Measurements from ENCODE around the gene ZNF277. TPM values are rescaled to one million over a fixed set of nuclear protein-coding genes. Genes with fewer than 3 reads are reported as not detected.

Gene ZNF277
- total RNA-seq, 1 experiment from 2014 or later, result 13.1 TPM

DNA sequence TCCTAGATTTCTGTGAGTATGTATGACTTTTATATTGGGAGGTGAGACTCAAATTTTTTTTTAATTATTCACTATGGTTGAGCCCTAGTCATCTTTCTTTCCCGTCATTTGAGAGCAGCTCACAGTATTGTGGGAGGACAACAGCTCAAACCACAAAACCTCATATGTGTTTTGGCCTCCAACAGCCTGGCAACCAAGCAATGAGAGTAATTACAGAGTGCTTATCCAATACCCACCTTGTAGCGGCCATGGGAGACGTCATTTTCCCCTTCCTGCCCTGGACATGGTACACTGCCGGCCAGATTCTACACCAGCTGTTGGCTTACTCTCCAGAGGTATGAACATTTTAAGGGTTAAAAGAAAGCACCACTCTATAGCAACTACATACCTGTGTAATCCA, 49.4 kb upstream of the ZNF277 start:
- no peaks in the 10 kb centered on the region for H4K20me1 ChIP-seq (ENCODE audit: control insufficient read depth, insufficient read depth, insufficient read length)
- no peak overlapping the region for H3T11ph ChIP-seq (ENCODE audit: low read length)
- no peak overlapping the region for H3K23ac ChIP-seq (ENCODE audit: insufficient read length, low read depth, low read length)
- H3K18ac ChIP-seq (ENCODE audit: insufficient read length, low read depth, low read length), result no peak overlapping the region
- no peak overlapping the region for H2BK20ac ChIP-seq (ENCODE audit: low read depth, low read length, poor library complexity, severe bottlenecking)
- no peaks in the 10 kb centered on the region for H3K23me2 ChIP-seq (ENCODE audit: insufficient read length, low read depth, low read length, poor library complexity, severe bottlenecking)
- no peak overlapping the region for H4K8ac ChIP-seq (replicated peaks; ENCODE audit: insufficient read length, low read depth, low read length)
- Mint-ChIP-seq H3K4me3 (no peak overlapping the region), H3K4me1 (peaks cover 28 to 45% of the 10 kb centered on the region in 2 experiments), H3K27ac (peak overlapping the region in 1 of 3 experiments; percentile 34; a peak in 1 of 7 replicates), H3K36me3 (ENCODE audit: insufficient read depth in 1 of 3, low read depth in 3 of 3) (no peaks in the 10 kb centered on the region), H3K27me3 (ENCODE audit: low read depth) (no peaks in the 10 kb centered on the region), H3K9me3 (no peaks in the 10 kb centered on the region)
- no peak for DNase-seq
- no peak overlapping the region for H2BK120ac ChIP-seq (ENCODE audit: low read depth, low read length, poor library complexity, severe bottlenecking)
- peaks cover 4% of the 10 kb centered on the region for H3K79me1 ChIP-seq (ENCODE audit: insufficient read depth, low read depth, low read length, poor library complexity, severe bottlenecking)
- no peaks in the 10 kb centered on the region for H3K27me3 ChIP-seq (ENCODE audit: insufficient read depth, low read length)
- H3K14ac ChIP-seq (ENCODE audit: insufficient read depth, low read length), result no peak overlapping the region
- H3K9me3 ChIP-seq (ENCODE audit: control insufficient read depth, low read depth, low read length), result no peaks in the 10 kb centered on the region
- no peak overlapping the region for H2BK15ac ChIP-seq (ENCODE audit: low read depth, low read length)
- no peak overlapping the region for H3K27ac ChIP-seq (ENCODE audit: insufficient read length, low read depth, low read length)
- no CpG with 5 or more reads among the region's 4 CpGs for WGBS (ENCODE audit: extremely low coverage, insufficient read length, low lambda C conversion rate)
- H4K5ac ChIP-seq (ENCODE audit: insufficient read length, low read depth, low read length), result no peak overlapping the region
- no peaks in the 10 kb centered on the region; the same call in 1 of the 2 replicates for H3K79me2 ChIP-seq (ENCODE audit: insufficient read depth, low read length)
- no peak overlapping the region for H3K9ac ChIP-seq (ENCODE audit: extremely low read depth, insufficient read length, low read length)
- H3K4me2 ChIP-seq (ENCODE audit: insufficient read depth, insufficient read length, low read length), result no peak overlapping the region
- no peak overlapping the region for H4K91ac ChIP-seq (ENCODE audit: insufficient read length, low read depth, low read length)
- H2BK12ac ChIP-seq (ENCODE audit: insufficient read length, low read depth, low read length), result no peak overlapping the region
- no peak overlapping the region for H3K4ac ChIP-seq (ENCODE audit: low read depth, low read length)
- TF ChIP-seq, protein P1, sequence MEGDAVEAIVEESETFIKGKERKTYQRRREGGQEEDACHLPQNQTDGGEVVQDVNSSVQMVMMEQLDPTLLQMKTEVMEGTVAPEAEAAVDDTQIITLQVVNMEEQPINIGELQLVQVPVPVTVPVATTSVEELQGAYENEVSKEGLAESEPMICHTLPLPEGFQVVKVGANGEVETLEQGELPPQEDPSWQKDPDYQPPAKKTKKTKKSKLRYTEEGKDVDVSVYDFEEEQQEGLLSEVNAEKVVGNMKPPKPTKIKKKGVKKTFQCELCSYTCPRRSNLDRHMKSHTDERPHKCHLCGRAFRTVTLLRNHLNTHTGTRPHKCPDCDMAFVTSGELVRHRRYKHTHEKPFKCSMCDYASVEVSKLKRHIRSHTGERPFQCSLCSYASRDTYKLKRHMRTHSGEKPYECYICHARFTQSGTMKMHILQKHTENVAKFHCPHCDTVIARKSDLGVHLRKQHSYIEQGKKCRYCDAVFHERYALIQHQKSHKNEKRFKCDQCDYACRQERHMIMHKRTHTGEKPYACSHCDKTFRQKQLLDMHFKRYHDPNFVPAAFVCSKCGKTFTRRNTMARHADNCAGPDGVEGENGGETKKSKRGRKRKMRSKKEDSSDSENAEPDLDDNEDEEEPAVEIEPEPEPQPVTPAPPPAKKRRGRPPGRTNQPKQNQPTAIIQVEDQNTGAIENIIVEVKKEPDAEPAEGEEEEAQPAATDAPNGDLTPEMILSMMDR (conservative IDR thresholded peaks at IDR 0.05), result no peak
- H2AK5ac ChIP-seq (ENCODE audit: insufficient read length, low read length), result no peak overlapping the region
- H3K4me1 ChIP-seq (ENCODE audit: insufficient read depth, low read length), result peaks cover 11% of the 10 kb centered on the region; the same call in 1 of the 2 replicates
- no peak overlapping the region for H2BK5ac ChIP-seq (ENCODE audit: insufficient read length, low read length)
- no peak overlapping the region for H3K56ac ChIP-seq (ENCODE audit: insufficient read length, low read depth, low read length)
- H2AFZ ChIP-seq (ENCODE audit: low read length), result no peak overlapping the region

All from H9 (cell line).